T1000 (cell line): ENCODE measurements around the gene RXRB.

Source experiments
- DNase-seq: peaks from one replicate; lab custom pipeline; 2025; ENCODE audit warnings: mixed read lengths; lab: John Stamatoyannopoulos, UW

RXRB gene

DNA sequence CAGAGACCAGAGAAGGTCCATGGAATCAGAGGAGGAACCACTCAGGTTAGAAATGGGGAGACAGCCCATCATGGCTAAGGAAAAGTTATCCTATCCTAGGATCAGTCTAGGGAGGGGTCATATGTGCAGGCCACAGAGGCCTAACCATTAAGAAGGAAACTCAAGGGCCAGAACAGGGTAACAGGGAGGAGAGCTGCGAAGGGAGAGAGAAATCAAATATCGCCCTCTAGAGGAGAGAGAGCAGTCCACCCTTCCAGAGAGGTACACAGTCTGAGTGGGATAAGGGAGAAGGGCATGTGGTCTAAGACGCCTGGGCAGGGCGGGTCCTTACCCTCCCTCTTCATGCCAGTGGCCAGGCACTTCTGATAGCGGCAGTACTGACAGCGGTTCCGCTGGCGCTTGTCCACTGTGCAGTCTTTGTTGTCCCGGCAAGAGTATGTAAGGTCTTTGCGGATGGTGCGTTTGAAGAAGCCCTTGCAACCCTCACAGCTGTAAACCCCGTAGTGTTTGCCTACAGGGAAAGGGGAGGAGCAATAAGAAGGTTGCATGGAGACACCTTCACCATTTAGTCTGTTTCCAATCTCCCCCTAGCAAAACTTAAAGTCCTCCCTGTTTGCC, 2.9 kb downstream of the RXRB start:
- no peak for DNase-seq

DNA sequence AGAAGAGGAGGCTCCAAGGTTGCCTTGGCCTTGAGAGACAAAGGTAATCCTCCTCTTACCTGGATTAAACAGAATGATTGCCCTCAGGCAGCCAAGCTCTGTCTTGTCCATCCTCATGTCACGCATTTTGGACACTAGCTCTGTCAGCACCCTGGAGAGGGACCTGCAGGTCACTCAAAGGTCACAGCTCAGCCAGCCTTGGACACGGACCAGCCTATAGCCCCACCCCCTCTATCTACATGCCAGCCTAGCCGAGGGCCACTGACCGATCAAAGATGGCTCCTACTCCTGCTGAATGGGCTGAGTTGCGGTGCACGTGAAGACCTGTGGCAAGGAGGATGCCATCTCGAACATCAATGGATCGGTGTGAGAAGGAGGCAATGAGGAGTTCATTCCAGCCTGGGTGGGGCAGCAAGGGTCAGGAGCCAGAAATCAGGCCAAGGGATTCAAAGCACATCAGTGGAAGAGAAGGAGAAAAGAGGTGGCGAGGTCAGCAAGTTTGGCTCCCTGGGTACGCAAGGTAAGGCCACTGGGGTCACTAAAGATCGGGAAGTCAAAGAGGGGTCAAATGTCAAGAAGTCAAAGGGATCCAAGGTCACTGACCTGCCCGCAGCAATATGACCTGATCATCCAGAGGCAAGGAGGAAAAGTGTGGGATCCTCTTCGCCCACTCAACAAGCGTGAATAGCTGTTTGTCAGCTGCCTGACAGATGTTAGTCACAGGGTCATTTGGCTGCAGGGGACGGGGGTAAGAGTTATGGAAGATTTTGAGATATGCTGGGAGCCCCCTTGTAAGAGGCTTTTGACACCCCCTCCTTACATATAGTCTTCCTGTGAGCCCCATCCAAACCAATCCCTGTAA, 4.9 kb downstream of the RXRB start:
- no peak for DNase-seq

DNA sequence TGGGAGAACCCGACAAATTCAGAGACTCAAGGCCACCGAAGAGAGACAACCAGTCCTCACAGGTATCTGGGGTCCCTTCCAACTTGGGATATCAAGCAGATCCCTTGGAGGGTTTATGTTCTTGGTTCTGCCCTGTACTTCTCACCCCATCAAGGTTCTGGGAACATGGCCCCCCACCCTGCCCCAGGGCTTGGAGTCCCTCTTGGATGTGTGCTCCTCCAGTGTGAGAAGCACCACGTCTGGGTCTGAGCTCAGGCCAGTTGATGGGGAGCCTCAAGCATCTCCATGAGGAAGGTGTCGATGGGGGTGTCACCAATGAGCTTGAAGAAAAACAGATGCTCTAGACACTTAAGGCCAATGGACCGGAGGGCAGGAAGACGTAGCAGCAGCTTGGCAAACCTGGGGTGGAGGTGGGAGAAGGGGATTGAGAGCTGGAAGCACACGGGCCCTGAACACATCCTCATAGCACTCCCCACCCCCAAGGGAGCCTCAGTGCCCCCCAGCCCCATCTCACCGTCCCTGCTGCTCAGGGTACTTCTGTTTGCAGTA, 6.0 kb downstream of the RXRB start:
- DNase-seq, result no peak

DNA sequence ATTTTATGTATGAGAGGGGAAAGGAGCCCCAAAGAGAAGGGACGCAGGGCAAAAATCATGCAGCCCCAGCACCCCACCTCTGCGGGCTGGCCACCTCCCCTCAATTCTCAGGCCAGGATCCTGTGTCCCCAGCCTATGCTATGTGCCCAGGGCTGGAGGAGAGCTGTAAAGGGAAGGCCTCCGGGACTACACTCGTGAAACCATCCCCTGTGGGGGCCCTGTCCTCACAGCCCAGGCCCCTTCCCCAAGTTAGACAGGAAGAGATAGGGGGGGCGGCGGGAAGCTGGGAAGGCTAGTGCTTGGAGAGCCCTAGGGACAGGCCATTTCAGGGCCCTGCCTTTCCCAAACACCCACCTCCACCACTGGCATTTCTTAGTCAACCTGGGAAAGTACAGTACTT, 6.8 kb downstream of the RXRB start:
- DNase-seq, result no peak

DNA sequence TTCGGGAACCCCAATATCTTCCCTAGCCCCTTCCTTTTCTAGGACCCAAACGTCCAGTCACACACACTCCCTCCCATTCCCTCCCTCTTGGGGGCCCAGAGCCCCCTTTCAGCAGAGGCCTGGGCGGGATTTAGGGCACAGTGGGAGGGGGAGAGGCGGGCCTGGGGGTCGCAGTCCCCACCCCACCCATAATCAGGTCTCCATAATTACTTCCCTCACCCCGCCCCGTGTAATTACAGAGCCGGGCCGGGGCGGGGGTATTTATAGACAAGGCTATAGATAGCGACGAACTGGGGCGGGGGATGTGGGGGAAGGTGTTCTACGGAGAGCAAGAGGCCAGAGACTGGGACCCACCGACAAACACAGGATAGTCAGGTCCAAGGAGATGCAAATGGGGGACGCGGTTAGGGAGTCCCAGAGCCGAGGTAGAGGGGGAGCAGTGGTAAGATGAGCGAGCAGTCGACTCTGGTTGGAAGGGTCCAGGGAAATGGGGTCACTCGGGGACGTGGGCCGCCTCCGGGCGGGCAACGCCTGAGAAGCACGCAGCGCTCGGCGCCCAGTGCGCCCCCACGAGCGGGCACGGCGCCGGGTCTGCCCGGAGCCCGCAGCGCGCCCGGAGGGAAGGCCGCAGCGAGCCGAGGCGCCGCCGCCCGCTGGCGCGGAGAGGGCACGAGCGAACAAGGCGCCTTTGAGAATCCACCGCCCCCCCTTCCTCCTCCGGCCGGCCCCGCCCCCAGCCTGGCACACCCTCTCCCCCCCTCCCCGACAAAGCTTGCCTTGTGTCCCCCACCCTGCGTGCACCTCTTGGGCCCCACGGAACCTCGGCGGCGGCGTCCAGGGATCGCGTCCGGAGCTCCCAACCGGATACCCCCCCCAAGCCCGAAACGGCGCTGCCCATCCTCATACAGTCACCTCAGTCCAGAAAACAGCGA, 7.5 kb downstream of the RXRB start:
- no peak for DNase-seq

DNA sequence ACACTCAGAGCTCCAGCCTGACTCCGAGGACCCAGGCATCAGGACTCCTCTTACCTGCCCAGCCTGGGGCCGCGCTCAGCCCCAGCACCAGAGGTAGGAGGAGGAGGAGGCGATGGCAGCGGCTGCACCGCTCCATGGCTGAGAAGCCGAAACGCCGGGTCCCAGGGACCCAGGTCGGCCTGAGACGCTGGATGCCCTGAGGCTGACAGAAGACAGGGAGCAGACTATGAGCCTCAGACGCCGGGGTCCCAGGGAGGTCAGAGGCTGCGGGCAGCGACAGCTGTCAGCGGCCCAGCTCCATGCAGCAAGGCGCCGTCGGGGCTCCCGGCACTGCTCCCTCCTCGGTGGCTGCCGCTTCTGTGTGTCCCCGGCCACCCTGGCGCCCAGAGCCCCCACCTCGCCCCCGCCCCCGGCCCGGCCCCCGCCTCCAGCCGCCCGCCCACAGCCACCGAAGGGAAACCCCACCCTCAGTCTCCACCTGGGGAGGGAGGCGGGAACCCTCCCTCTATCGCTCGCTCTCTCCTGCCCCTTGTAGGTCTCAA, 8.3 kb downstream of the RXRB start, which contains the start of gene COL11A2:
COL11A2 (minus strand) TSS at position 363 of the 542 bp plus-strand sequence; CDS start at position 136, 227 bp downstream.
- no peak for DNase-seq

DNA sequence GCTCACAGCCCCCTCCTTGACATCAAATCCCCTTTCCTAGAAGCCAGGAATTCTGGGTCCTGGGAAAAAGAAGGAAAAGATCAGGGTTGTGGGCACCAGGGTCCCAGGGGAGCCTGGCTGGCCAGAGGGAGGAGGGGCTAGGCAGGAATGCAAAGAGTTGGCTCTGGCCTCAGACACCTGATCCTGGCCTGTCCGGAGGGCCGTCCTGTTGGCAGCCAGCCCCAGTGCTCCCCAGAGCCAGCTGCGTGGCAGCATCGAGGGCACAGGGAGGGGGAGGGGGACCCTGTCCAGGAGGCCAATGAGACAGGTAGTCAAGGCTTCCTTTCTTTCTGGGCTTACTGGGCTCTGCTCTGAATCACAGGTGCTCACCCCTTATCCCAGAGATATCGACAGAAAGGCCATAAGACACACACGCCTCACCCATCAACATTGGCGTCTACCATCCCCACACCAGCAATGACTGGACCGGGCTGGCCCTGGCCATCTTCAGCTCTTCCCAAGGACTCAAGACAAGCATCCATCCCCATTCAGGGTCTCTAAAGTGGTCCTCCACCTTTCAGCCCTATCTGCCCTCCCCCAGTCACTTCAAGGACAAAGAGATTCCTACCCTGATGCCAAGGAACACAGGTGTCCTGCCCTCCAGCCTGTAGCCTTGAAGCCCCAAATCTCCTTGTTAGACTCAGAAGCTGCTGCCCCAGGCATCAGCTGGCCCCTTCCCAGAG, 8.9 kb downstream of the RXRB start:
- DNase-seq, result no peak

DNA sequence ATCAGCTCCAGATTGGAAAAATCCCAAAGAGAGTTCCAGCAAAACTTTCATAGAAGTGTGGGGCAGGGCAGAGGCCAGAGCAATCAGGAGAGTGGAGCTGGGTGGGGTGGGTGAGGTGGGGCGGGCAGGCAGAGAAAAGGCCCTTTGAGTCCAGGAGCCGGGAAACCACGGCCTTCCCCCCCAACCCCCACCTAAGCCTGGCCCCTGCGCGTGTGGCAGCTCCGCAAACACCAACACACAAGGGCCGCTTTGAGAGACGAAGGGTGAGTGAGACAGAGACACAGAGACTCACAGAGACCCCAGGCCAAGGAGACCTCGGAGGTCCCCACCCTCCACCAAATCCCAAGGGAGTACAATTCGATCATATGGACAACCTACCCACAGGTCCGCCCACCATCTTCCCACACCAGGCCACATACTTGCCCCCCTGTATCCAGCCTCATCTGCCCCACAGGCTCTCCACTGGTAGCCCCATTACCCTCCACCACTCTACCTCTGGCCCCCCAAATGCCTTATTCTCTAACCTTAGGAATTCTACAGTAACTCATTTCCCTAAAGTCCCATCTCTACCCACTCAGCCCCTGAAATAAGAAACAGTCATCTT, 9.9 kb downstream of the RXRB start:
- DNase-seq, result no peak

DNA sequence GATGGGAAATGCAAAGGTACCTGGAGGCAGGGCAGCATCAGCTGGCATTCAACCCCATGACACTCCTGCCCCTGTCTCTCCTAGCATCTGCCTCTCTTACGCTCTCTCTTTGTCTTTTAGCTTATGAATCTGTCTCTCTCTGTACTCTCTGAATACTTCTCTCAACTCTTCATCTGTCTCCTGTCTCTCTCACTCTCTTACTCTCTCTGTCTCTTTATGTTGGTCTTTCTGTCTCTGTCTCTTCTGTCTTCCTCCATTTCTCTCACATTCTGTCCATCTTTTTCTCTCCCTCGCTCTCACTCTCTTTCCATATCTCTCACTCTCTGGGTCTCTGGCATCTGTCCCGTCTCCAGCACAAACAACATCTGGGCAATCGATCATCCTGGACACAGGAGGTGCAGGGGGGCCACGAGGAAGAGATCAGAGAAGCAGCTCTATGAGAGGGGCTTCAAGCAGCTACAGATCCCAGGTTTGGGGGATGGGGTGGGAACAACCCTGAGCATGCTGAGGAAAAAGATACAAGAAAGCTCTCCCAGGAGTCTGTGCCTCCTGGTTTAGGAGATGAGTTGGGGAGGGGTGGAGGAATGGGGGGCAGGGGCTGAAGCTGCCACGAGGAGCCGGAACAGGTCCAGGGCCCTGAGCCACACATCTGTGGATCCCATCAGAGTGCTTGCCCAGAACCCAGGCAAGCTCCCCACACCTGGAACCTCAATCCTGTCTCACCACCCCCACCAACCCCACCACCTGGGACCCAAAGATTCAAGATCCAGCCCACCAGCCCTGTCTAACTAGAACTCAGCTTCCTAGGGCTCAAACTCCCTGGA, 10.6 kb downstream of the RXRB start:
- no peak for DNase-seq

DNA sequence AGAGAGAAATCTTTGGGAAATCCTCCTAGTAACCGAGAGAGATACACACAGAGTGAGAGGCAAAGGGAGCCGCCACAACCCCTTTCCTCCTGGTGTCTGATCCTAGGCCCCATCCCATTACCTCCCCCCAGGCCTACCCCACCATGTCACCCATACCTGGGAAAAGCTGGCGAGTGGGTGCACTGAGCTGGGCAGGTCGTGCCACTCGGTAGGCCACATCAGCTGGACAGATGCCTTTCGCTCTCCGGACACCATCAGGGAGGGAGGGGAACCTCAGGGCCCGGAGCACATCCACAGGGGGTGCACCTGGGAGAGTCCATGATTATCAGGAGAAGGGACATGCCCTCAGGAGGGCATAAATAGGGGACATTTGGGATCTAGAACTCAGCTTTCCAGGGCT, 11.3 kb downstream of the RXRB start:
- no peak for DNase-seq

DNA sequence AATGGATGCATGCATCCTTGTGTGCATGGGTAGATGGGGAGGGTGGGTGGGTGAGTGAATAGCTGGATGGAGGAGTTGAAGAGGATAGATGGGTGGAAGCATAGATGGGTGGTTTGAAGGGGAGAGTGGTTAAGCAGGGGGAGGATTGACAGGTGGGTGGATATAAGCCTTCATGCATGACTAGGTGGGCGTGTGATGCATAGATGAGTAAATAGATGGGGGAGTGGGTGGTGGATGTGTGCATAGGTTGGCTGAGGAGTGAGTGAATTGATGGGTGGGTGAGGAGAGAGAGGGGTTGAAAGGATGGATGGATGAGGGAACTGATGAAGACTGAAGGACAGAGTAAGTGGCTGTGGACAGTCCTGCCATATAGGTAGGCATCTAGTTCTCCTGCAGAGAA, 12.7 kb downstream of the RXRB start:
- no peak for DNase-seq

DNA sequence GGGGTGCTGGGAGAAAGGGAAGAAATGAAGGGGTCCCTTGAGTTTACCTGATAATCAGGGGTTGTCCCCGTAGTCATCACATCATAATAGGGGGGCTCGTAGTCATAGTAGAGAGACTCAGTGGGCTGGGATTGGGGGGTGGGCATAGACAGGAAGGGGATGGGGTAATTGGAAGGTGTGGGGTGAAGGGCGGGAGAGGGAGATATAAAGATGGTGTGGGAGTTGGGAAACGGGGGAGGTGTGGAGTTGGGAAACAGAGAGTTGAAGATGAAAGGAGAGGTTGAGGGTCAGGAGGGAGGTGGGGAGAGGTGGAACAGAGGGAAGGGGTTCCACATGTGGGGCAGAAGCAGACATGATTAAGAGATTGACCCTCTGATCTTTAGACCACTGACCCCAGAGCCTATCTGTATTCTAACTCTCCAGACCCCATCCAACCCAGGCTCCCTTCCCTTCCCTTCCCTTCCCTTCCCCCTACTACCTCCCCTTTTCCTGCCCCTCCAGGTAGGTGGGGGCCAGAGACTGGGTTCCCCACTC, 14.7 kb downstream of the RXRB start:
- no peak for DNase-seq

DNA sequence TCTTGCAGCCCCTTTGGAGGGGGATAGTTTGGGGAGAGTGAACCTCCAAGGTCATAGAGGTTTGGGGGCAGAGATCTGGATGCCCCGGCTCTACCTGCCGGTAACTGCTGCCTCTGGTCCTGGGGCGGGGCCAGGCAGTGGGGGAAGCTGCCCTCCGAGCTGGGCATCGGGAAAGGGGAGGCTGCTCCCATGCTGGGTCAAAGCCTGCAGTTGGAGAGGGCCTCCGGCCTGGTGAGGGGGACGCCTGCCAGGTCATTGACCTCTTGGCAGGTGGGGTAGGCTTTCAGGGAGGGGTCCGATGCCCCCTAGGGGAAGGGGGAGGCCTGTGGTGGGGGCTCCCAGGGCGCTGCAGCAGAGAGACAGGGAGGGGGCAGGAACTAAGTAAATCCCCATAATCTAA, 15.3 kb downstream of the RXRB start:
- no peak for DNase-seq

DNA sequence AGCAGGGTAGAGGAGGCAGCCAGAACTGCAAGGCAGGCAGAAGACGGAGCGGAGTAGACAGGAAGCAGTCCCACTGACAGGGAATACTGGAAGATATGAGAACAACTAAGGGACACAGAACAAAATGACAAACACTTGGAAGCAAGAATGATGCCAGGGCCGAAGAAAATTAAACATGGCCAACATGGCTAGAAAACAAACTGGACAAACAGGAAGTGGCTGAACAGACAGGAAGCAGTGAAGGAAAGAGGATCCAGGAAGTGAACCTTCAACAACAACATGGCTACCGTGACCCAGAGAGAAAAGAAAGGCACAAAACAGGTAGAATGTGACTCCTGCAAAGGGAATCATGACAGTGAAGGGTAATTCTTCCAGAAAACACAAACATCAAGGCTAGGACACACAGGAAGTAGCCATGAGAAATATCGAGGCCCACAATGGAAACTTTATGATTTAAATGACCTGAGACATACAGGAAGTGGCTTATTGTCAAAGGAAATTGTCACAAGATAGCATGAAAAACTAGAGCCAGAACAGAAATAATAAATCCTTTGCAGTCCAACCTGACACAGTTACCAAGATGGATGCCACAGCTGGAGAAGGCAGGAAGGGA, 17.3 kb downstream of the RXRB start:
- DNase-seq, result no peak

DNA sequence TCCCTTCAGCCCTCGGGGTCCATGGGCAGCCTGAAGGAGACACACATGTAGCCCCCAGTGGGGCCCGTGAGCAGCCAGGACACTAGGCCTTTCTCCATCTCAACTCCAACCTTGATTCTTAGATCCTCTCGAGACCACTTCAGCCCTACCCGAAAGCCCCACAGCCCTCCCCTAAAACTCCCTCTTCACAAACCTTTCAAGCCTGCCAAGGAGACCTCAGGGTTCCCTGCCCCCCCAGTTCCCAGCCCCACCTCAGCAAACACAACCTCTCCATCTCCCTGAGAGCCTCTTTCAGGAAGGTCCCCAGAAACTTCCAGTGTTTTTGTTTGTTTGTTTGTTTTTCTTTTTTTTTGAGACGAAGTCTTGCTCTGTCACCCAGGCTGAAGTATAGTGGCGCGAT, 19.3 kb downstream of the RXRB start:
- no peak for DNase-seq

DNA sequence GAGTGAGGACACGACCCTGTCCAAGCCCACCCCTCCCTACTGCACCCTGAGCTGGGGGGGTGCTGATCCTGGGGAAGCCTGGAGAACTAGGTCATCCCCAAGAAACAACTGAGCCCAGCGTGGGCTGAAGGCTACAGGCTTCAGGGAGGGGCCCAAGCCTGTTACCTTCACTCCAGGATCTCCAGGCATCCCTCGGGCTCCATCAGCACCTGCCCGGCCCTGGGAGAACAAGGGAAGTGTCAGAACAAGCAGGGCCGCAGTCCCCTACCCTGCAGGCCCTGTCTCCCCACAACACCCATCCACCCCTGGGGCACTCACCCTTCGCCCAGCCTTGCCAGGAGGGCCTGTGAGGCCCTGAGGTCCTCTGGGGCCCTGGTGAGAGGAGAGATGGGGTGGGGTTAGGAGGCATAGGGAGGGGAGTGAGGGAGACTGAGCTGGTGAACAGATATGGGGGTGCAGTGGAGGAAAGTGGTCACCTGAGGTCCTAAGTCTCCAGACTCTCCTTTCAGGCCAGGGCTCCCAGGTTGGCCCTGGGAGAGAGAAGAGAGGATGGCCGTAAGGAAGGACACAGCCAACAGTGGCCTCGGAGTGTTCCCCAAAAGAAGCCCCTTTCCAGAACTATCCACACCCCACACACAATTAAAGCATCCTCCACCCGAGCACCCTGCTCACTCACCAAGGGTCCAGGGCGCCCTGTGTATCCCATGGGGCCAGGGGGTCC, 21.6 kb downstream of the RXRB start:
- DNase-seq, result no peak

DNA sequence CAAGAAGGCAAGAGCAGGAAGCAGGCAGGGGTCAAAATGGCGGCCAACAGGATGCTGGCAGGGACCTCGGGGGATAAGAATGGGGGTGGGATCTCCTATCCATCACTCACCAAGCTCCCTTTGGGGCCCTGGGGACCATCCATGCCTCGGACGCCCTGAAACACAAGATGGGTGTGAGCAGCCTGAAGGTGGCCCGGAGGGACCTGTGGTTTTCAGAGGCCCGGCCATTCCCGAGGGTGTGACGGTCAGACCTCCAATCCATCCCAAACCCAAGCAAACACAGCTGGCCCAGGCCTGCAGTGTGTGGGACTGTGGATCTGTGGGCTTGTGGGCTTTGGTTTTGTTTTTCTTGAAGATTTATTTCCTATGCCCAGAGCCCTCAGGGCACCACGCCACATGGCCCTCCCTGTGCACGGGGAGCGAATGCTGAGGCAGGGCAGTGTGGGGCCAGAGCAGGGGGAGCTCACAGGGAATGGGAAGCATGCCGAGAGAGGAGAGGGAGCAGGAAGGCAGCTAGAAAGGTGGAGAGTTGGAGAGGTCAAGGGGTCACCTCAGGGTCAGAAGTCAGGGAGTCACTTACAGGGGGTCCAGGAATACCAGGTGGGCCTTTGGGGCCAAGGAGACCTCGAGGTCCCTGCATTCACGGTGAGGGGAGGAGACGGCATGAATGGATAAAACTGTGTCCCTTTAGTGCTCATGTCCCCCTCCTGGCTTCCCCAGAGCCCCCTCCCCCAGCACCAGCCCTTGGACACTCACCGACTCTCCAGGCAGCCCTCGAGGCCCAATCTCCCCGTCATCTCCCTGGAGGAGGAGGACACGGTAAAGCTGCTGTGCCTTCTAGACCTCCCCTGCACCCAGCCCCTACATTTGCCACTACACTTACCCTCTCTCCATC, 22.7 kb downstream of the RXRB start:
- no peak for DNase-seq
